Left lobe of liver (tissue), 2 donors: ENCODE measurements around the gene CC2D2B. TPM values are rescaled to one million over a fixed set of nuclear protein-coding genes. Genes with fewer than 3 reads are reported as not detected.

Source experiments
- ATAC-seq: fragments of 200-7000 bp; cut with Tn5 transposase; one replicate; pipeline ENCODE4 v1.9.1; 2020; ENCODE audit warnings: mild to moderate bottlenecking, moderate library complexity
- DNase-seq: peaks from one replicate; pipeline ENCODE4 v3.0.0-alpha.2; 2020; ENCODE audit warnings: low spot score
- total RNA-seq: library from RNA; stranded (reverse); gene quantifications from one replicate; pipeline ENCODE4 v1.2.1, GENCODE V29; 2021
- donor health status: DM: no; HTN: no; CAD: no; lungs with moderate emphysema.
- donor health status: DM: no; HTN: yes; CAD: no.

Gene CC2D2B
- total RNA-seq, 1 donor from 2014 or later: 0.10 TPM

- DNase-seq (no peak), ATAC-seq (no peak)
Measured at GRCh38 chr10:96073722-96074121, 165.9 kb downstream of the CC2D2B start.

GRCh38 chr10:96074776-96075175 lies 167.0 kb downstream of the CC2D2B start:
- DNase-seq (no peak), ATAC-seq (no peak)

GRCh38 chr10:96075977-96076376 lies 168.2 kb downstream of the CC2D2B start:
- ATAC-seq: no peak
- DNase-seq: no peak

GRCh38 chr10:96077156-96077555 lies 169.4 kb downstream of the CC2D2B start:
- DNase-seq: no peak
- ATAC-seq: no peak

- no peak for DNase-seq
- ATAC-seq: no peak
Measured at GRCh38 chr10:96082153-96082552, 174.4 kb downstream of the CC2D2B start.

Other genes with a start within 250 kb of the CC2D2B start
- gene TCTN3, start 214.0 kb upstream of the CC2D2B start, total RNA-seq: 17.8 TPM
- gene ENTPD1, start 151.8 kb upstream of the CC2D2B start, total RNA-seq: 1.9 TPM
- gene CCNJ, start 135.6 kb downstream of the CC2D2B start, total RNA-seq: 1.7 TPM
- gene ZNF518A, start 222.3 kb downstream of the CC2D2B start, total RNA-seq: 8.7 TPM